IMR-90 (cell line): Measurements from ENCODE around the gene LRCOL1.

ENCODE experiments used
- BHLHE40 ChIP-seq: fragments of 150-350 bp; IDR thresholded peaks from 2 replicates; pipeline ENCODE4 v1.6.1; 2016; ENCODE audit warnings: mild to moderate bottlenecking, low read depth, low read length
- CEBPB ChIP-seq: IDR thresholded peaks from 2 replicates; pipeline ENCODE4 v1.6.1; 2012; ENCODE audit warnings: low read depth, low read length, improper control_type of control experiment
- CHD1 ChIP-seq: IDR thresholded peaks from 2 replicates; pipeline ENCODE4 v1.6.1; 2012; ENCODE audit warnings: low read depth, low read length, improper control_type of control experiment
- CTCF ChIP-seq: conservative IDR thresholded peaks from 2 replicates; pipeline ENCODE4 v1.5.1; 2012; ENCODE audit warnings: mild to moderate bottlenecking, low read depth, low read length, improper control_type of control experiment
- MAFK ChIP-seq: IDR thresholded peaks from 2 replicates; pipeline ENCODE4 v1.6.1; 2012; ENCODE audit warnings: low read depth, low read length, improper control_type of control experiment
- MXI1 ChIP-seq: IDR thresholded peaks from 2 replicates; pipeline ENCODE4 v1.6.1; 2012; ENCODE audit warnings: low read depth, mild to moderate bottlenecking, low read length, moderate library complexity, borderline replicate concordance
- NFE2L2 ChIP-seq: fragments of 150-350 bp; IDR thresholded peaks from 2 replicates; pipeline ENCODE4 v1.6.1; 2016; ENCODE audit warnings: low read depth, mild to moderate bottlenecking, low read length
- POLR2A ChIP-seq: IDR thresholded peaks from 2 replicates; pipeline ENCODE4 v1.6.1; 2012; ENCODE audit warnings: mild to moderate bottlenecking, low read depth, low read length
- RAD21 ChIP-seq: IDR thresholded peaks from 2 replicates; pipeline ENCODE4 v1.6.1; 2012; ENCODE audit warnings: low read length, improper control_type of control experiment
- RFX5 ChIP-seq: IDR thresholded peaks from 2 replicates; pipeline ENCODE4 v1.8.0; 2012; ENCODE audit warnings: low read depth, mild to moderate bottlenecking, low read length, moderate library complexity
- SMC3 ChIP-seq: fragments of 150-350 bp; IDR thresholded peaks from 2 replicates; pipeline ENCODE4 v1.6.1; 2016; ENCODE audit warnings: low read depth, mild to moderate bottlenecking, antibody characterized with exemption, low read length, moderate library complexity

- TF ChIP-seq BHLHE40 (no peak), POLR2A (no peak), CTCF (no peak), MXI1 (no peak), CEBPB (no peak), MAFK (no peak), NFE2L2 (no peak), CHD1 (no peak), RAD21 (no peak), SMC3 (no peak), RFX5 (no peak)
Measured at GRCh38 chr12:132586929-132587328, 23.5 kb downstream of the LRCOL1 start.
